Activated CD8-positive, alpha-beta memory T cell treated with anti-CD3 and anti-CD28 coated beads, Interleukin-2, amount 50 U/mL, for 1 hour (primary cell): ENCODE data around the gene CEP85L.

ENCODE experiments used
- DNase-seq: peaks from one replicate; pipeline ENCODE4 v3.0.0-alpha.2; 2020; ENCODE audit errors: extremely low read depth

Gene CEP85L

GRCh38 chr6:118579786-118580185, 71.6 kb downstream of the CEP85L start:
- no peak for DNase-seq

GRCh38 chr6:118578617-118579016, 72.8 kb downstream of the CEP85L start:
- DNase-seq = no peak

GRCh38 chr6:118577972-118578371, 73.4 kb downstream of the CEP85L start:
- no peak for DNase-seq

- no peak for DNase-seq
Measured at GRCh38 chr6:118574051-118574865, 77.1 kb downstream of the CEP85L start.

DNA sequence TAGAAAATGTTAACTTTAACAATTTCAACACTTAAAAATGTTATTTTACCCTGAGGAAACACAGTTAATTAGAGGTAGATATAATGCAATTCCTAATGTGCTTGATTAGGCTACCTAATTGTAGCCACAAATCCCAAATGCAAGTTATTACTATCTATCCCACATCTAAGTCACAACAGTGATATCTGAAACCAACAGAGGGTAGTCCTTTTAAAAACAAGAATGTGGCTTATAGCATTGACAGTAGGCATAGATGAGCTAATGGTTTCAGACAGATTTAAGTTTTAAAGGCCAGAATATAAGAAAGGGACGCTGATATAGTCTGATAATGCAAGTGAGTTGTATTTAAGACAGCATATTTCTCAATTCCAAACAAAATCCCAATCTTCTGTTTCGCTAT, 80.3 kb downstream of the CEP85L start:
- no peak for DNase-seq

GRCh38 chr6:118569498-118569897, 81.9 kb downstream of the CEP85L start:
- no peak for DNase-seq

DNA sequence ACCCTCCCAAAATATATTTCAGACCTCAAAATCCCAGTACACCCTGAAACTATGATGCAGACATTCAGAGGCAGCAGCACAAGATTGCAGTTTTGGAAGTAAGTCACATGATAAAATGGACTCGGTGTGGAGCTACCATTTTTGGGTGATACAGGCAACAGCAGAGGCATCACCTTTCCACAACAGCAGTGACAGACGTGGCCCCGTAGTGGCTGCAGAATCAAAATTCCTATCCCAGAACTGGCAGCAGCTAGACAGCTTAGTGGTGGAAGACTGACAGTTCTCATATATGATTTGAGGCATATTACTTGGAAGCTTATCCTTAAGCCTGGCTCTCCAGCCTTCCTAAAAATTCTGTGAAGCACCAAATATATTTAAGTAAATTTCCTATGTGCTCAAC, 83.4 kb downstream of the CEP85L start:
- no peak for DNase-seq

DNA sequence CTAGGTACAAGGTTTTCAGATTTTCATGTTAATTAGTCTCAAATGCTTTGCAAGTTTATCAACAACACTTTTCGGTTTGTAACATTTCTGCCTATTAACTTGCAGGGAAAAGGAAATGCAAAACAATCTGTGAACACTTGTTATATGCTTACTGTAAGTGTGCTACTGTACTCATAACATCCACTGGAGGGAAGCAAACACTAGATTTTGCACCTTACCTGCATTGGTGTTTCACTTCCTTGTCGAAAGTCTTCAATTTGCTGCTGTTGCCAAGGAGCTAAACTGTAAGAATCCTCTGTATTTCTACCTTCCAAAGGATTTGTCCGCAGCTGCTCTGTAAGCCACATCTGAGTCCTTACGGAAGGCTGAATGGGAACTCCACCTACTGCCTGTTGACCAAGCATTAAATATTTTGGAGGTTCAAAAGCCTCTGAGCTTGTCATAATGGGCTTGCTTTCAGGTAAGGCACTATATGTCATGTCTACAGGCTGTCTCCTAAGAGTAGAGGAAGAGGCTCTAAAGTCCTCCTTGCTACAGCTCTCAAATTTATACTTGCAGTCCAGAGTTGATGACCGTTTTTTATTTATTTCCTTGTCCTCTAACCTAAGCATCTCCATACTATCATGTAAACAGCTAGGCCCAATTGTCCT, 86.0 kb downstream of the CEP85L start:
- DNase-seq = no peak

DNA sequence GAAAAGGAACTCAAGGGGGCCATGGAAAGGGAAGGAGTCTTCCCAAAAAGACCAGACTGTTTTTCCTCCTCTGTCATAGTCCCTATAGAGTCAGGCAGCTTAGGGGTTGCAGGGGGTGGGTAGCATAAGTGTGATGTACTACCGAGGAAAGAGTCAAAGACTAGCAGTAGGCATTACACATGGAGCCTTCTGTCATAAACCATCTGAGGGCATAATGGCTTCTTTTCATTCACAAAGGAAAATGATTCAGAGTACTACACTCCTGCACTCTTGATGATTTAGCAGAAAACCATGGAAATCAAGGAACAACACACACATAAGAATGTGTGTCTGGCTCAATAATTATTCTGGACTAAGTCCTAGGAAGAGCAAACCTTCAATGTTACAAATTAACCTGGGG, 88.4 kb downstream of the CEP85L start:
- DNase-seq = no peak

DNA sequence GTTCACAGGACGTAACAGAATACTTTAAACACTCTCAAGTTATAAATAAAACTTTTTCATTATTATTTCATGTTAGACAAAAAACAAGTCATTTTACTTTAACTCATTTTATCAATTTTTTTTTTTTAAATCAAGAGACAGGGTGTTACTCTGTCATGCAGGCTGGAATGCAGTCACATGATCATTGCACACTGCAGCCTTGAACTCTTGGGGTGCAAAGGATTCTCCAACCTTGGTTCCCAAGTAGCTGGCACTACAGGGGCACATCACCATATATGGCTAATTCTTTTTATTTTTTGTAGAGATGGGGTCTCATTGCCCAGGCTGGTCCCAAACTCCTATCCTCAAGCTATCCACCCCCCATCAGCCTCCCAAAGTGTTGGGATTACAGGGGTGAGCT, 89.1 kb downstream of the CEP85L start:
- DNase-seq = no peak

DNA sequence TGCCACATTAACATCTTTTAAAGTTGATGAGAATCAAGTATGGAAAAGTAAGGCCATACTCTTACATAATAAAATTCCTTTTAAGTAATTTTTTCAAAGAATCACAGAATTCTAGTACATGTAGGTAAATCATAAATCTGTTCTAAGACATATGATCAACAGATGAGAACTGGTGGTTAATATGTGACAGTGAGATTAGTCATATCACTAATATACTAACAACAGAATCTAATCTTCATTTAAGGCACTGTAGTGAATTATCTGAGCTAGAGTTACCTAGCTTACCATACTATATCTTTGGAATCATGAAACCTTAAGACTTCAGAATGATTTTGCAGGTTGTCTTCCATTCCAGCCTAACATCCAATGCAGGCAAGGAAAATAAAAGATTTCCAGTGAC, 91.7 kb downstream of the CEP85L start:
- no peak for DNase-seq

DNA sequence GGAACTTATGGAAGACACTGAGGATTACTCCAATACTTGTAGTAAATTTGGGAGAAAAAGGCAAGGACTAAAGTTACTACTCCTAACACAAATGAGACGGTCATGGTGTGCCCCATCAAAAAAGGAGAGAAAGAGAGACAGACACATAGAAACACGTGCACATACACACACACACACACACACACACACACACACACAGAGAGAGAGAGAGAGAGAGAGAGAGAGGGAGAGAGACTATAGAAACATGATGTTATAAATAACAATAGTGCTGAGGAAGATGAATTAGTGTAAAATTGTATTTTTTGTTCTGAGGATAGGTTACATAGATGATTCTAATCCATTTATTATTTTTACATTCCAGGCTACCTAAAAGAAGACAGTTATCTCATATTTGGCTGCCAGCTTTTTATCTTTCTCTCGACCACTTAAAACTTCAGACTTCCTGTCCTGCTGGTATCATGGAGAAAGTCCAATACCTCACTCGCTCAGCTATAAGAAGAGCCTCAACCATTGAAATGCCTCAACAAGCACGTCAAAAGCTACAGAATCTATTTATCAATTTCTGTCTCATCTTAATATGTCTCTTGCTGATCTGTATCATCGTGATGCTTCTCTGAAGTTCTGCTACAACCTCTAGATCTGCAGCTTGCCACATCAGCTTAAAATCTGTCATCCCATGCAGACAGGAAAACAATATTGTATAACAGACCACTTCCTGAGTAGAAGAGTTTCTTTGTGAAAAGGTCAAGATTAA, 92.8 kb downstream of the CEP85L start:
- DNase-seq = no peak

DNA sequence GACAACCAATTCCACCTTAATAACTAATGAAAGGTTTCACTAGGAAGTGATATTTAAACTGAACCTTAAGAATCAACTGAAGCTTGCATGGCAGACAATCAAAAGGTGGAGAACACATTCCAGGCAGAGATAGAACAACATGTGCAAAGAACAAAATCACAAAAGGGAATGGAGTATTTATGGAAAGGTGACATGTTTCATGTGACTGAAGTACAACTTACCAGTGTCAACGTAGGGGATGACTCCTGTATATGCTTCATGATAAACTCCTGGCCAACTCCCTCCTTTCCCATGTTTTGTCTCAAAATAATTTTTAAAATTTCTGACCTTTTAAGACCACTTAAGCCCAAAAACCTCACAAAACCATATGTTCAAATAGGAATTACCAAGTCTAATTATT, 96.7 kb downstream of the CEP85L start:
- no peak for DNase-seq

DNA sequence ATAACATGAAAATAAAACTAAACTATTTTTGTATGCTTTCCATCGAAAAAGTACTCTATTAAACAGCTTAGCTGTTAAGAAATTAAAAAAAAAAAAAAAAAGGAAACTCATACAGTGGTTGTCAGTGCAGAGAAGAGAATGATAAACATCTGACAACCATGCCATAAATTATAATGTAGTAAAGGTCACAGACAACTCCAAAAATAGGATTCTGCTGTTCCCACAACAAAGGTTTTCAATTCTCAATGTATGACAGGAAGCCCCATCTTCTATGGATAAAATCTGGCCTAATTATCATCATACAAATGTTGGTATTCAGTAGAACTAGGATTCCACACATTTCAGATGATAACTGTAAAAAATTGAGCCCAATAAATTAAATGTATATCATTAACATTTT, 98.3 kb downstream of the CEP85L start:
- DNase-seq = no peak

GRCh38 chr6:118551063-118552053, 100.0 kb downstream of the CEP85L start:
- DNase-seq = no peak

DNA sequence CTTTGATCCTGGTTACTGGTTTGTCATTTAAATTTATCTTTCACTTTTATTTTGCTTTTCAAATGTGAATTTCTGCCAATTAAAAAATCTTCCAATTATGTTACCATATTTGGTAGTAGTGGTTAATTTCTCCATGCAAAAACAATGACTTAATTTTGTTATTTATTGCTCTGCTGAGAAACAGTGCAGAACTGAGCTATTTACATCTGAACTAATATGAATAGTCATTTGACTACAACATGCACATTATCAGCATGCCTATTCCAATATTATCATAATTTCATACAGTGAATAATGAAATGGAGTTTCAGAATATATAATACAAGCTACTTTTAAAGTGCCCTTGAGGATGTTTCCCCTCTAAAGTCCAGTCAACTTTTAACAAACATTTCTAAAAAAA, 102.8 kb downstream of the CEP85L start:
- no peak for DNase-seq

- DNase-seq = no peak
Measured at GRCh38 chr6:118548136-118548535, 103.3 kb downstream of the CEP85L start, which contains the start of gene PLN. TSS of gene PLN (plus strand) at chr6:118548296. CDS start at chr6:118558922, 10,626 bp downstream.

DNA sequence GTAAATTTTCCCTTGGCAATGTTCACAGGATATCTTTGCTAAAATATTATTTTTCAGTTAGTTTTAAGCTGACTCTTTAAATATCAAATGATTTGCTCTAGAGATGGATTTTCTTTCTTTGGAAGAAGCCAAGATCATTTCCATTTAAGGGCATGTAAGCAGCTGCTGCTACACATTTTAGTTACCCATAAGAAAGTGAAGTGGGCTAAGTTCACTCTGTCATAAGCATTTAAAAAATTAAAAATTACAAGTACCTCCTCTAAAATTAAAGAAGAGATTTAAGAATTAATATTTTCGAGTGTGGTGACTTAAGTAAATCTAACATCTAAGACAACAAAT, 104.5 kb downstream of the CEP85L start:
- DNase-seq = no peak

GRCh38 chr6:118546164-118546879, 105.1 kb downstream of the CEP85L start:
- no peak for DNase-seq

- no peak for DNase-seq
Measured at GRCh38 chr6:118544105-118544504, 107.3 kb downstream of the CEP85L start.
